ENCODE data around the gene ECHDC1. TPM values are rescaled to one million over a fixed set of nuclear protein-coding genes. Genes with fewer than 3 reads are reported as not detected.
"Not testable (repeated sequence)": the region's sequence is repeated elsewhere in the genome, so short reads cannot be mapped to it uniquely, and the experiment has no call there.

ECHDC1 gene
- total RNA-seq, 1 donor from 2014 or later: 66.3 TPM

GRCh38 chr6:127332383-127332961 is 10.9 kb downstream of the ECHDC1 start:
- no peak for DNase-seq (ENCODE audit: low read depth)
- Histone ChIP-seq H3K4me3 (ENCODE audit: low read depth, low read length) (no peak overlapping the region), H3K27me3 (ENCODE audit: control insufficient read depth, insufficient read depth, low read length) (no peaks in the 10 kb centered on the region), H3K36me3 (ENCODE audit: control insufficient read depth, insufficient read depth, low read length) (no peaks in the 10 kb centered on the region)
- no peak for TF ChIP-seq CTCF (IDR thresholded peaks at IDR 0.05; ENCODE audit: insufficient read depth, low read length, poor library complexity, severe bottlenecking)

GRCh38 chr6:127331256-127331655 is 12.2 kb downstream of the ECHDC1 start:
- H3K4me3 ChIP-seq (ENCODE audit: low read depth, low read length); DNase-seq (ENCODE audit: low read depth); H3K27me3 ChIP-seq (ENCODE audit: control insufficient read depth, insufficient read depth, low read length); H3K36me3 ChIP-seq (ENCODE audit: control insufficient read depth, insufficient read depth, low read length): not testable (repeated sequence)

GRCh38 chr6:127328043-127328609 is 15.3 kb downstream of the ECHDC1 start:
- TF ChIP-seq CTCF (IDR thresholded peaks at IDR 0.05; ENCODE audit: insufficient read depth, low read length, poor library complexity, severe bottlenecking): no peak
- Histone ChIP-seq H3K27me3 (ENCODE audit: control insufficient read depth, insufficient read depth, low read length) (no peaks in the 10 kb centered on the region), H3K36me3 (ENCODE audit: control insufficient read depth, insufficient read depth, low read length) (no peaks in the 10 kb centered on the region), H3K4me3 (ENCODE audit: low read depth, low read length) (no peak overlapping the region)
- DNase-seq (ENCODE audit: low read depth): no peak

GRCh38 chr6:127319686-127320085 is 23.7 kb downstream of the ECHDC1 start:
- Histone ChIP-seq H3K4me3 (ENCODE audit: low read depth, low read length) (no peak overlapping the region), H3K36me3 (ENCODE audit: control insufficient read depth, insufficient read depth, low read length) (no peaks in the 10 kb centered on the region), H3K27me3 (ENCODE audit: control insufficient read depth, insufficient read depth, low read length) (no peaks in the 10 kb centered on the region)
- no peak for DNase-seq (ENCODE audit: low read depth)
- no peak for TF ChIP-seq CTCF (IDR thresholded peaks at IDR 0.05; ENCODE audit: insufficient read depth, low read length, poor library complexity, severe bottlenecking)

- H3K4me3 ChIP-seq (ENCODE audit: low read depth, low read length): no peak overlapping the region
- no peaks in the 10 kb centered on the region for H3K27me3 ChIP-seq (ENCODE audit: control insufficient read depth, insufficient read depth, low read length)
- no peaks in the 10 kb centered on the region for H3K36me3 ChIP-seq (ENCODE audit: control insufficient read depth, insufficient read depth, low read length)
- no peak for DNase-seq (ENCODE audit: low read depth)
- TF ChIP-seq CTCF (IDR thresholded peaks at IDR 0.05; ENCODE audit: insufficient read depth, low read length, poor library complexity, severe bottlenecking): no peak
Measured at GRCh38 chr6:127317388-127318128, 25.9 kb downstream of the ECHDC1 start.

GRCh38 chr6:127305741-127306140 is 37.7 kb downstream of the ECHDC1 start:
- no peak for DNase-seq (ENCODE audit: low read depth)
- Histone ChIP-seq H3K27me3 (ENCODE audit: control insufficient read depth, insufficient read depth, low read length) (no peaks in the 10 kb centered on the region), H3K4me3 (ENCODE audit: low read depth, low read length) (no peak overlapping the region), H3K36me3 (ENCODE audit: control insufficient read depth, insufficient read depth, low read length) (no peaks in the 10 kb centered on the region)
- TF ChIP-seq CTCF (IDR thresholded peaks at IDR 0.05; ENCODE audit: insufficient read depth, low read length, poor library complexity, severe bottlenecking): no peak

Measured in kidney epithelial cell (primary cell).